NCI-H2227 treated with DMSO at 0.1 percent for 48 hours (cell line): ENCODE measurements around the gene SLC22A3.
"Not testable (repeated sequence)": the region's sequence is repeated elsewhere in the genome, so short reads cannot be mapped to it uniquely, and the experiment has no call there.

Experiments used
- DNase-seq: peaks from one replicate; lab custom pipeline; 2025; lab: John Stamatoyannopoulos, UW

The SLC22A3 gene

GRCh38 chr6:160374836-160375560, 26.8 kb downstream of the SLC22A3 start:
- DNase-seq = no peak

DNA sequence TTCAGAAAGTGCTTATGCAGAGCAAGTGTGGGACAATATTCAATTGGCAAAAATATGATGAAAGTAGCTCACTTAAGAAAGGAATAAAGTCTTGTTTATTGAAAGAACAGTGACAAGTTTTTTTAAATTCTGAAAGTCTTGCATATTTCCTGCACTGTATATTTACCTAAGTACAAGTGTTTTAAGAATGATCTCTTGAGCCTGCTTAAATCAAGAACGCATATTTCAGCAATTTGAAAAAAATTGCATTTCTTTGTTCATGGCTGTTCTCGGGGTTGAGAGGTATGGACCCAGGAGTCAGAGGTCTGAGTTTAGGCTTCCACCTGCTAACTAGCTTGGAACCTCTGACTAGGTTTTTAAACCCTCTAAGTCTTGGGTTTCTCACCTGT, 27.4 kb downstream of the SLC22A3 start:
- DNase-seq = no peak

DNA sequence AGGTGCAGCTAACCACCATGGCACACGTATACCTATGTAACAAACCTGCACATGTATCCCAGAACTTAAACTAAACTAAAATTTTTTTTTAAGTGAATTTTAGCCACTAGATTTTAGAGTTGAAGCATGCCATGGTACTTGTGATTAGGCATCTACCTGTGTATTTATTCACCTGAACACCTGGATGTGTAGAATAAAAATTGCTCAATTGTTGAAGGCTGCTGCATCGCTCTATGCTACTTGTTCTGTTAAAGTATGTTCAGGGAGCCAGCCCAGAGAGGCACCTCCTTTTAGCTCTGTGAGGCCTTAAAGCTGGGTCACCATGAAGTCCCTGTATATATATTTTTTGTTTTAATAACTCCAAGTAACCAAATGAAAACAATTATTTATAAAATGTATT, 28.3 kb downstream of the SLC22A3 start:
- DNase-seq = no peak

- no peak for DNase-seq
Observed at GRCh38 chr6:160378218-160378617, 30.0 kb downstream of the SLC22A3 start.

- no peak for DNase-seq
Observed at GRCh38 chr6:160378882-160379281, 30.7 kb downstream of the SLC22A3 start.

DNA sequence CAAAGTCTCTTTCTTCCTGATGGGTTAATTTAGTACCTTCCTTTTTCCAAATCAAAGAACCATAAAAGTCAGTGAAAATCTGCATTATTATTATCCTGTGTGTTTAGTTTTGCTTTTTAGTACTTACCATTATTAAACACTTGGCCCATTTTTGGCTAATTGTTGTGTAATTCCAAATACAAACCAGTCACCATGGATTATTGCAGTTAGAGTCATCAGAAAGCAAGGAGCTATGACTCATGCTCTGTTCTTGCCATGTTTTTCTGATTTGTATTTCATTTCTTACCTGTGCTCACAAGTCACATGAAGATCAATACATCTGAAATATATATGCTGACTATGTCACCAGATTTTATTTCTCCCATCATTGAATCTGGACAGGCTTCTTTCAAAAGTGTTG, 31.3 kb downstream of the SLC22A3 start:
- DNase-seq = no peak

GRCh38 chr6:160382946-160383345, 34.8 kb downstream of the SLC22A3 start:
- DNase-seq = no peak

DNA sequence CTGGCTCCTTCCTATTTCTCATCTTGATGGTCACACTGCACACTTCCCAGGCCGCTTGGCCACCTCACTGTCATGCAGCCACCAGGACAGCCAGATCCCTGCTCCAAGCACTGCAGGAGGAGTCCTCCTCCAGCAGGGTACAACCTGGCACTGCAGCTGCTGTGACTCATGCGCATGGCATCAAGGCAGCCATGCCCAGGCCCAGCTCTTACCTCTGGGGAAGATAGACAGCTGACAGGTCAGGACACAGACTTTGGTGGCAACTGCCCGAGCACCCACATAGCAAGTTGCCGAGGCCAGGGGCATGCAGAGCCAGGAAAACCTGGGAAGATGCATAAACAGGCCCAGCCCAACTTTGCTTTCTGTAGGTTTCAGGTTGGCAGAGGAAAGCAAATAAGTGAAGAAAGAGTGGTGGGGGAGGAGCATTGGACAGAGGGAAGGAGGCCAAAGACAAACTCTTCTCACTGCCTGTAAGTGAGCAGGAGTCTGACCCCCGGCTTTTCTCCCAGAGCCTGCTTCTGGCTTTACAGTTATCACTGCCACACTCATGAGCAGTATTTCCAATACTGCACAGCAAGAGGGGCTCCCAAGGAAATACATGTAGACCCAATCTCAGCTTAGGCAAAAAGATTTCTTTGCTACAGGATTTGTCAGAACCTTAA, 38.8 kb downstream of the SLC22A3 start:
- no peak for DNase-seq

DNA sequence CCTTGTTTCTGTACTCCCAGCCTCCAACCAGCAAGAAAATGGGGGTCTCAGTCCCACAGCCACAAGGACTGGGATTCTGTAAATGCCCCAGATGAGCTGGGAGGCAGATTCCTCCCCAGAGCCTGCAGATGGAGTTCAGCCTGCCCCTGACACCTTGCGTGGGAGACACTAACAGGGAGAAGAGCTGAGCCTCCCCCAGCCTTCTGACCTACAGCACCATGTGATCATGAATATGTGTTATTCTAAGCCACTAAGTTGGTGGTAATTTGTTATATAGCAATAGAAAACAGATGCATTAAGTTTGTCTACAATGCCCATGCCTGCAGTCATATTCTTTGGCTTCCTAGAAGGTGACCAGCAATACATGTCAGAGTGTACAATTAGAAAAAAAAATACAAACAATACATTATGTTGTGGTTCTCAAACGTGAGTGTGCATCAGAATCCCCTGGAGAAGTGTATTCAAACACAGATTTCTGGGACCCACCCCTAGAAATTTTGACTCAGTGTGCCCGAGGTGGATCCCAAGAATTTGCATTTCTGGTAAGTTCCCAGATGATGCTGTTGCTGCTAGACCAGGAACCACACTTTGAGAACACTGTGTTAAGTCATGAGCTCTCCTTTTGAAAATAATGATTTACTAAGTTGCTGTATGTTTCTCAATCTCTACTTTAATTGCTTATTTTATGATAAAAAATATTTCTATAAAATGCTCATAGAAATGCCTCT, 39.9 kb downstream of the SLC22A3 start:
- no peak for DNase-seq

DNA sequence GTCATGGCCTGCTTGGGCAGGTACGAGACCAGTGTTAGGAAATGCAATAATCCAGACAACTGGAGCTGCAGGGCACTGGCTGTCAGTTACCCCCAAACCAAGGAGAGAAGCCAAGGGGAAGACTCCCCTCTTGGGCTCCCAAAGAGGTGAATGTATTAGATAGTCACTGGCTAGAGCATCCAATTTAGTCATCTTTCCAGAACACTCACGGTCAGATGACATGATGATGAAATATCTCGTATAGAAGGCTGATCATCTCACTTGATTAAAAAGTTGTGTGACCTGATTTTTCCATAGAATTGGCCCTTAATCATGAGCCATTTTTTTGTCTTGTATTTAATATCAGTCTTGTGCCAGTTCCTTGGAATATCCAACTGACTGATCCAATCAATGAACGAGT, 40.7 kb downstream of the SLC22A3 start:
- no peak for DNase-seq

DNA sequence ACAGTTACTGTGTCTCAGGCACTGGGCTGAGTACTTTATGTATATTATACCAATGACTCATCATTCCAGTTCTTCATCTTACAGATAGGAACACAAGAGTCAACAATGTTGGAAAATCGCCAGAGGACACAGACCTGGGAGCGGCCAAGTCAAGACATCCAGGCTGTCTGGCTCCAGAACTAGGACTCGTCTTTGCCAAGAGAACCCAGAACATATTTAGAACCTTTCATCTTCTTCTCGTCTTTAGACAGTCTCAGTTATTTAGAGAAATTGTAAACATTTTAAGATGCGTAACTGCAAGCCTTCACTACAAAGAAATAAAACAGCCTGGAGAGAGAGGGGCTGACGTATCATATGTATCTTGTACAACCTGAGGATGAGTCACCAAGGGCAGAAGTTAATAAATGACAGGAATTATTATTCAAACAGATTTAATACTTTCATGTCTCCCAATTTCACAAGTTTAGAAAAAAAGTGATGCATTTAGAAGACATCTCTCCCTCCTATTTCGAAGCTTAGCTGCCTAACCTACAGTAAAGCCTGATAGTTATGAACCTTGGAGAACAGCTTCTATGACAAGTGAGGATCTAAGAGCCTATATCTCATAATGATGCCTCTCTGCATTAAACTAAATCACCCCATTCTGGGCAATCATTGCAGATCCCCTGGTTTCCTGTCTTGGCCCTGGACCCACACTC, 43.4 kb downstream of the SLC22A3 start:
- DNase-seq = no peak

DNA sequence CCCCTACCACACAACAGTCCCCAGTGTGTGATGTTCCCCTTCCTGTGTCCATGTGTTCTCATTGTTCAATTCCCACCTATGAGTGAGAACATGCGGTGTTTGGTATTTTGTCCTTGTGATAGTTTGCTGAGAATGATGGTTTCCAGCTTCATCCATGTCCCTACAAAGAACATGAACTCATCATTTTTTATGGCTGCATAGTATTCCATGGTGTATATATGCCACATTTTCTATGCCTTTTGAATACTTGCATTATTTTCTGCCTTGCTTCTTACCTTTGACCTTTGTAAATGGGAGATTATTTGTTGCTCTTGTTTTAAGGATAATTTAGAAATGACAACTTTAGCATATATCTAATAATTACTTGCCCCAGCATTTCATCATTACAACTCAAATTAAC, 45.3 kb downstream of the SLC22A3 start:
- not testable (repeated sequence) for DNase-seq

- DNase-seq = no peak
Observed at GRCh38 chr6:160393891-160394653, 45.9 kb downstream of the SLC22A3 start.

DNA sequence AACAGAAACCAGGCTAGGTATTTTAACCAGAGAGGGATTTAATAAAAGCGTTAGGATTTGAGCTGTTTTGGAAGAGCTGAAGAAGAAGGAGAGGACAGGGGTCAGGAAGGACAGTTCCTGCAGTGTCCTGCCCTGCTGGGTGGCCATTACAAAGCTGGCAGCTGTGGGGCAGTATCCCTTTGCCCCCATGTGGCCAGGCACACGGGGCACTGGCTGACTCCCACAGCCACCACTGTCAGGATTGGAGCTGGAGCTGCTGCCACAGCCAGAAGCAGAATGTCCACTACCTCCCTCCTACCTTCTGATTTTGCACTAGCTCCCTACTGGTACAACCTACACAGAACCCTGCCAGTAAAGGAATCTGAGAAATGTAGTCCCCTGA, 46.5 kb downstream of the SLC22A3 start:
- no peak for DNase-seq

DNA sequence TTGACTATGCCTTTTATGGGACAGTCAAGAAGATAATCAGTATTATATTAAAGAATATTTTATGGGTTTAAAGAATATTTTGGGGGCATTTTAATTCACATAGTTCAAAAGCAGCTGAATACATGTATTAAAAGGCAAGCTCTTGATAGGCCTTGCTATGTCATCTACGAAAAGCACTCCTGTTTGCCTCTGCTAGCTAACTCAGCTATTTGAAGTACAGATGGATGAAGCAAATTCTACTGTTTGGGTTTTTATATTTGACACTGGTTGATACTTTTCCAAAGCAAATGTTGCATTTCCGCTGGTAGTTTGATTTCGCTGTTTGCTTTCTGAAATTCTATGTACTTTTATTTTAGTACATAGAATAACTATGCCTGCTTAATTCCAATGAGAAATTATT, 47.0 kb downstream of the SLC22A3 start:
- no peak for DNase-seq

GRCh38 chr6:160396292-160396691, 48.1 kb downstream of the SLC22A3 start:
- DNase-seq = no peak

GRCh38 chr6:160398674-160399271, 50.6 kb downstream of the SLC22A3 start:
- no peak for DNase-seq

DNA sequence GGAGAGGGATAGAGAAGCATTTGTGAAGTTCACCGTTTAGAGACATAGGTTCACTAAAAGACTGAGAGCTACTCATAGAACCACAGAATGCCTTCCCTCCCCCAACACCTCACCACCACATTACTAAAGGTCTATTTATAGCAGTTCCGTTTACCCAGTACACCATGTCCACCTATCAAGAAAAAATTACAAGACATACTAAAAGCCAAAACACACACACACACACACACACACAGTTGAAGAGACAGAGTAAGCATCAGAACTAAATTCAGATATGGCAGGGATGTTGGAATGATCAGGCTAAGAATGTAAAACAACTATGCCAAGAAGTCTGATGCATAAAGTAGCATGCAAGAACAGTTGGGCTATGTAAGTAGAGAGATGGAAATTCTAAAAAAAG, 52.3 kb downstream of the SLC22A3 start:
- DNase-seq = no peak

- DNase-seq = no peak
Observed at GRCh38 chr6:160408528-160408927, 60.4 kb downstream of the SLC22A3 start.

DNA sequence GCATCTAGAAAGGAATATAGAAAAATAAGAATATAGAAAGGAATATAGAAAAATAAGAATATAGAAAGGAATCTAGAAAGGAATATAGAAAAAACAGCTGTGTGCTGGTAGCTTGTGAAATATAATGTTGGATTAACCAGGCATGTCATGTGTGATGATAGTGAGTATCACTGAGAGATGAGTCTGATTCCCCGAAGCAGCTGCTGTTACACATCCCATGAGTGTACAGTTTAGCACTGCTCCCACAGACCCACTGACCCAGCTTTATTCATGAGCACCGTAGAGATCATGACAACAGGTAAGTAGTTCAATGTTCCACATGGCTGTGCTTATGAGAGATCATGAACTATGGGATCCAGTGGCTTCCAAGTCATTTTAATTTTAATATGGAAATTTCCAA, 64.8 kb downstream of the SLC22A3 start:
- DNase-seq = no peak

- DNase-seq = no peak
Observed at GRCh38 chr6:160417146-160417545, 69.0 kb downstream of the SLC22A3 start.
